Loucy (cell line): Measurements from ENCODE around the gene ZNF697.
"Not testable (repeated sequence)": the region's sequence is repeated elsewhere in the genome, so short reads cannot be mapped to it uniquely, and the experiment has no call there.

Source experiments
- H2AFZ ChIP-seq: fragments of 200-600 bp; sonication (generic); 2 replicates; pipeline ENCODE4 v1.6.0; 2016; ENCODE audit warnings: antibody characterized with exemption, mild to moderate bottlenecking, low read length, moderate library complexity
- H3F3A ChIP-seq: fragments of 200-600 bp; 2 replicates; pipeline ENCODE4 v1.6.0; 2016; ENCODE audit warnings: antibody characterized with exemption, low read depth, mild to moderate bottlenecking
- H3K27me3 ChIP-seq: fragments of 200-600 bp; sonication (generic); 2 replicates; pipeline ENCODE4 v1.6.1; 2014; ENCODE audit warnings: low read length, mild to moderate bottlenecking; ENCODE audit not compliant: insufficient read depth, poor library complexity, severe bottlenecking
- H3K36me3 ChIP-seq: fragments of 200-600 bp; sonication (generic); 2 replicates; pipeline ENCODE4 v1.6.1; 2016; ENCODE audit warnings: low read length; ENCODE audit not compliant: insufficient read depth
- H3K4me1 ChIP-seq: fragments of 200-600 bp; sonication (generic); 2 replicates; pipeline ENCODE4 v1.5.1; 2014; ENCODE audit warnings: low read length, mild to moderate bottlenecking; ENCODE audit not compliant: insufficient read depth, poor library complexity, severe bottlenecking
- H3K4me2 ChIP-seq: fragments of 200-600 bp; sonication (generic); 2 replicates; pipeline ENCODE4 v1.6.0; 2014; ENCODE audit warnings: antibody characterized with exemption, low read length, low read depth, mild to moderate bottlenecking; ENCODE audit not compliant: poor library complexity, severe bottlenecking
- H3K4me3 ChIP-seq: fragments of 200-600 bp; sonication (generic); 2 replicates; pipeline ENCODE4 v1.5.1; 2014; ENCODE audit warnings: low read length, mild to moderate bottlenecking, mixed read lengths; ENCODE audit not compliant: poor library complexity, severe bottlenecking
- H3K79me2 ChIP-seq: fragments of 200-600 bp; sonication (generic); 2 replicates; pipeline ENCODE4 v1.6.1; 2014; ENCODE audit warnings: low read length; ENCODE audit not compliant: insufficient read depth
- H3K9ac ChIP-seq: fragments of 200-600 bp; sonication (generic); 2 replicates; pipeline ENCODE4 v1.6.0; 2014; ENCODE audit warnings: mild to moderate bottlenecking, low read depth, low read length, moderate library complexity; ENCODE audit not compliant: poor library complexity, severe bottlenecking
- H3K9me2 ChIP-seq: fragments of 200-600 bp; sonication (generic); replicated peaks from 2 replicates; pipeline ENCODE4 v1.6.1; 2016; ENCODE audit warnings: low read depth, low read length, mixed read lengths
- H3K9me3 ChIP-seq: fragments of 200-600 bp; sonication (generic); 2 replicates; pipeline ENCODE4 v1.6.1; 2014; ENCODE audit warnings: mild to moderate bottlenecking, antibody characterized with exemption, low read length, low read depth; ENCODE audit not compliant: insufficient read depth
- H4K20me1 ChIP-seq: fragments of 200-600 bp; sonication (generic); 2 replicates; pipeline ENCODE4 v1.6.0; 2014; ENCODE audit warnings: antibody characterized with exemption, low read length, mild to moderate bottlenecking; ENCODE audit not compliant: insufficient read depth, poor library complexity, severe bottlenecking
- EZH2phosphoT487 ChIP-seq: fragments of 200-600 bp; IDR thresholded peaks from 2 replicates; pipeline ENCODE4 v1.6.1; 2018; ENCODE audit warnings: antibody characterized with exemption, mild to moderate bottlenecking, moderate library complexity, borderline replicate concordance
- TF ChIP-seq, protein P1 (sequence below): fragments of 200-600 bp; sonication (generic); conservative IDR thresholded peaks from 2 replicates; pipeline ENCODE4 v1.5.1; 2014; ENCODE audit warnings: mild to moderate bottlenecking, antibody characterized with exemption, low read length

ZNF697 gene

DNA sequence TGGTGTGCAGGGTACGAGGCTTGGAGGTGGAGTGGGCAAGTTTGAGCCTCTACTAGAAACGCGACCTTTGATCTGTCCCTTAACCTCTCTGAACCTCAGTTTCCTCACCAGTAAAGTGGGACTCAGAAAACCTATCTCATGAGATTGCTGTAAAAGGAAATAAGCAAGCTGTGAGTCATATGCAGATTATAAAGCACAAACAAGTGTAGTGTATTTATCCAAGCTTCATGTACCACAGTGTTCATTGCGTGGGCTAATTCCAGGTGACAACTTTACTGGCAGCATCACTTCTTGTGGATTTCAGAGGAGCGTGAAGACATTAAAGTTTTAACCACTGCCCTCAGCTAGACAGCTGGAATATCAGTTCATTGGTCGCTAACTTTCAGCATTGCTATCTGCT, 44.4 kb downstream of the ZNF697 start:
- H3K9me3 ChIP-seq, result no peaks in the 10 kb centered on the region
- H3K9ac ChIP-seq, result no peak overlapping the region
- H3K4me3 ChIP-seq, result no peak overlapping the region
- H3K36me3 ChIP-seq, result no peaks in the 10 kb centered on the region
- H3K9me2 ChIP-seq, result no peaks in the 10 kb centered on the region
- H3K4me1 ChIP-seq, result no peaks in the 10 kb centered on the region
- no peak overlapping the region for H3K4me2 ChIP-seq
- H3F3A ChIP-seq, result no peaks in the 10 kb centered on the region
- H3K79me2 ChIP-seq, result no peaks in the 10 kb centered on the region
- H4K20me1 ChIP-seq, result no peaks in the 10 kb centered on the region
- TF ChIP-seq, protein P1, sequence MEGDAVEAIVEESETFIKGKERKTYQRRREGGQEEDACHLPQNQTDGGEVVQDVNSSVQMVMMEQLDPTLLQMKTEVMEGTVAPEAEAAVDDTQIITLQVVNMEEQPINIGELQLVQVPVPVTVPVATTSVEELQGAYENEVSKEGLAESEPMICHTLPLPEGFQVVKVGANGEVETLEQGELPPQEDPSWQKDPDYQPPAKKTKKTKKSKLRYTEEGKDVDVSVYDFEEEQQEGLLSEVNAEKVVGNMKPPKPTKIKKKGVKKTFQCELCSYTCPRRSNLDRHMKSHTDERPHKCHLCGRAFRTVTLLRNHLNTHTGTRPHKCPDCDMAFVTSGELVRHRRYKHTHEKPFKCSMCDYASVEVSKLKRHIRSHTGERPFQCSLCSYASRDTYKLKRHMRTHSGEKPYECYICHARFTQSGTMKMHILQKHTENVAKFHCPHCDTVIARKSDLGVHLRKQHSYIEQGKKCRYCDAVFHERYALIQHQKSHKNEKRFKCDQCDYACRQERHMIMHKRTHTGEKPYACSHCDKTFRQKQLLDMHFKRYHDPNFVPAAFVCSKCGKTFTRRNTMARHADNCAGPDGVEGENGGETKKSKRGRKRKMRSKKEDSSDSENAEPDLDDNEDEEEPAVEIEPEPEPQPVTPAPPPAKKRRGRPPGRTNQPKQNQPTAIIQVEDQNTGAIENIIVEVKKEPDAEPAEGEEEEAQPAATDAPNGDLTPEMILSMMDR, result no peak
- TF ChIP-seq EZH2phosphoT487, result no peak
- H2AFZ ChIP-seq, result no peak overlapping the region
- H3K27me3 ChIP-seq, result peaks cover 4% of the 10 kb centered on the region

DNA sequence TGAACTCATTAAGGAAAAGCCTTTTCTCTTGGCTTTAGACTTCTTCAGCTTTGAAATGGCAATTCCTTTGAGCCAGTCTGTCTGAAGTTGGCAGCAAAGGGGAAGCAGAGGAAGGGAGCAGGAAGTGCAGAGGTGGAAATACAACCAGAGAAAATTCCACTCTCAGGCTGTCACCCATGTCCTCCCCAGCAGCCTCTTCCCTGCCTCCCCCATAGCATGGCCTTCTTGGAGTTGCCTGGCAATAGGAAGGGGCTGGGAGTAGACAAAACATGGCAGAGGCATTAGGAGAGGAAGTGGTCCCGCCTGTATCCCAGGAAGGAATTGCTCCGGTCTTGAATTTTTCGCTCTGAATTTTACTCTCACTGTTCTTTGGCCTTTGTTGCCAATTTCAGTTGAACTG, 44.8 kb downstream of the ZNF697 start:
- not testable (repeated sequence) for H3K27me3 ChIP-seq, H3F3A ChIP-seq, H3K4me1 ChIP-seq, H3K79me2 ChIP-seq, H3K9me2 ChIP-seq, H3K9ac ChIP-seq, H3K4me3 ChIP-seq, H4K20me1 ChIP-seq, H3K4me2 ChIP-seq, H3K9me3 ChIP-seq, H3K36me3 ChIP-seq, H2AFZ ChIP-seq

DNA sequence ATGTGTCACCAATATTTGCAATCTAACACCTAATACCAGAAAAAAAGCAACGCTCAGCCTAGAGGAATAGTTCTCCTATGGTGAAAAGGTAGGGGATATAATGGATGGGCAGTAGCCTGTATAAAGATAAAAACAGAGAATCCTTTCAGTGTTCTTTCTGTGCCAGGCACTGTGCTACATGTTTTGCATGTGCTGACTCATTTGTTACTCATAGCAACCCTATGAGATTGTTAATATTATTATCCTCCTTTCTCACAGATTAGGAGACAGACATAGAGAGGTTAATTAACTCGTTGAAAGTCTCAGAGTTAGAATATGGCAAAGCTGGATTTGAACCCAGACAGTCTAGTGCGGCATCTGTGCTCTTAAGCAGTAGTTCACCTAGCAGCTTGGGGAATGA, 45.3 kb downstream of the ZNF697 start:
- H3K4me1 ChIP-seq, H3K9ac ChIP-seq, H3K9me3 ChIP-seq, H4K20me1 ChIP-seq, H2AFZ ChIP-seq, H3K4me3 ChIP-seq, H3F3A ChIP-seq, H3K36me3 ChIP-seq, H3K79me2 ChIP-seq, H3K4me2 ChIP-seq, H3K9me2 ChIP-seq, H3K27me3 ChIP-seq: not testable (repeated sequence)

DNA sequence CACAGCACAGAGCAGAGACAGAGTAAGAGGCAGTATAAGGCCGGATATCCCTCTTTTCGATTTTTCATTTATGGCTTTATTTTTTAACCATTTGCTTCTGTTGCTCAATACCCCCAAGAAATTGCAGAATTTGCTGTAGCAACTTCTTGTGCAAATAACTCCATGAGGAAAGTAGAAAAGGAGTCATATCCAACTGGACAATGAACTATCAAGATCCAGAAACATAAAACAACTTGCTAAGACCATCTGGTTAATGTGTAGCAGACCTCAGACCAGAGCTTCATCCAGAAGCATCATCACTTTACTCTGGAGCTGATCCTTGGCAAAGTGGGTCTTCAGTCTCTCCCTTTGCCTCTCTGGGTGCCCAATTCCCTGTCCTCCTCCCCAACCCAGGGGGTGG, 45.9 kb downstream of the ZNF697 start:
- Histone ChIP-seq H3K4me2 (no peak overlapping the region), H3K9ac (no peak overlapping the region), H3K4me1 (no peaks in the 10 kb centered on the region), H3K9me3 (no peaks in the 10 kb centered on the region), H4K20me1 (no peaks in the 10 kb centered on the region), H3K9me2 (no peaks in the 10 kb centered on the region), H3F3A (no peaks in the 10 kb centered on the region), H3K79me2 (no peaks in the 10 kb centered on the region), H3K27me3 (peaks cover 4% of the 10 kb centered on the region), H3K36me3 (no peaks in the 10 kb centered on the region), H2AFZ (no peak overlapping the region), H3K4me3 (no peak overlapping the region)
- TF ChIP-seq EZH2phosphoT487, result no peak
- TF ChIP-seq, protein P1, result no peak
